OCI-LY7 (cell line): ENCODE results near the gene ZNF574. TPM values are rescaled to one million over a fixed set of nuclear protein-coding genes. Genes with fewer than 3 reads are reported as not detected.
"Not testable (repeated sequence)": the region's sequence is repeated elsewhere in the genome, so short reads cannot be mapped to it uniquely, and the experiment has no call there.

ENCODE experiments used
- BruUV-seq: library from RNA; stranded (reverse); fragments of 400-500 nt; replicated peaks from 2 replicates; lab custom pipeline; 2021; lab: Mats Ljungman, UMichigan
- CTCF ChIA-PET: fragments of 300-600 bp; sonication (Branson Sonifier 250); formaldehyde crosslinking; loops from one replicate; lab custom pipeline; 2022; ENCODE audit warnings: antibody characterized with exemption; ENCODE audit not compliant: unreplicated experiment; lab: Charles Lee
- POLR2A ChIA-PET: fragments of 300-600 bp; sonication (Branson Sonifier 250); formaldehyde crosslinking; loops from one replicate; lab custom pipeline; 2022; ENCODE audit warnings: antibody characterized with exemption; lab: Charles Lee
- DNase-seq: peaks from one replicate; pipeline ENCODE4 v3.0.0-alpha.2; 2015; ENCODE audit warnings: low spot score
- H2AFZ ChIP-seq: fragments of 200-600 bp; sonication (generic), shearing (Covaris generic); 2 replicates; pipeline ENCODE4 v1.6.1; 2014; ENCODE audit warnings: mild to moderate bottlenecking, antibody characterized with exemption, low read length, moderate library complexity
- H3K27ac ChIP-seq: fragments of 200-600 bp; sonication (generic); 2 replicates; pipeline ENCODE4 v1.5.1; 2014; ENCODE audit warnings: mixed run types, low read depth, mild to moderate bottlenecking, moderate library complexity, low read length, inconsistent platforms; ENCODE audit not compliant: poor library complexity, severe bottlenecking
- H3K36me3 ChIP-seq: fragments of 200-600 bp; sonication (generic); 2 replicates; pipeline ENCODE4 v1.6.1; 2014; ENCODE audit warnings: mild to moderate bottlenecking, antibody characterized with exemption, low read length, moderate library complexity, mixed read lengths; ENCODE audit not compliant: insufficient read depth
- H3K4me1 ChIP-seq: fragments of 200-600 bp; sonication (generic); 2 replicates; pipeline ENCODE4 v1.5.1; 2014; ENCODE audit warnings: mild to moderate bottlenecking, low read length; ENCODE audit not compliant: insufficient read depth, poor library complexity, severe bottlenecking
- H3K4me2 ChIP-seq: fragments of 200-600 bp; sonication (generic); 2 replicates; pipeline ENCODE4 v1.6.1; 2014; ENCODE audit warnings: mild to moderate bottlenecking, low read length
- H3K4me3 ChIP-seq: fragments of 200-600 bp; sonication (generic); 2 replicates; pipeline ENCODE4 v1.5.1; 2014; ENCODE audit warnings: mild to moderate bottlenecking, low read depth, low read length; ENCODE audit not compliant: poor library complexity, severe bottlenecking
- H3K79me2 ChIP-seq: fragments of 200-600 bp; sonication (generic); 2 replicates; pipeline ENCODE4 v1.6.1; 2016; ENCODE audit warnings: low read depth, mild to moderate bottlenecking, low read length, moderate library complexity, mixed read lengths; ENCODE audit not compliant: insufficient read depth
- H3K9me2 ChIP-seq: fragments of 200-600 bp; sonication (generic); 2 replicates; pipeline ENCODE4 v1.6.1; 2016; ENCODE audit warnings: mild to moderate bottlenecking, low read length, mixed read lengths; ENCODE audit not compliant: insufficient read depth
- H3K9me3 ChIP-seq: fragments of 200-600 bp; sonication (generic); 2 replicates; pipeline ENCODE4 v1.6.1; 2014; ENCODE audit warnings: mild to moderate bottlenecking, mixed run types, low read length, mixed read lengths
- H4K20me1 ChIP-seq: fragments of 200-600 bp; sonication (generic); 2 replicates; pipeline ENCODE4 v1.6.1; 2014; ENCODE audit warnings: mild to moderate bottlenecking, antibody characterized with exemption, low read length, moderate library complexity, mixed read lengths; ENCODE audit not compliant: insufficient read depth
- CTCF ChIP-seq: fragments of 200-600 bp; sonication (generic); conservative IDR thresholded peaks from 2 replicates; pipeline ENCODE4 v1.5.1; 2014; ENCODE audit warnings: mild to moderate bottlenecking, antibody characterized with exemption, low read length, moderate library complexity, mixed read lengths
- EZH2phosphoT487 ChIP-seq: fragments of 200-600 bp; sonication (generic); IDR thresholded peaks from 2 replicates; pipeline ENCODE4 v1.6.1; 2018; ENCODE audit warnings: low read depth, borderline replicate concordance, mild to moderate bottlenecking, mixed run types, antibody characterized with exemption, low read length, moderate library complexity, mixed read lengths
- intact Hi-C: fragments of 100-400 bp; cut with micrococcal nuclease; formaldehyde crosslinking; loops from one replicate; pipeline ENCODE4 v1.10.0; 2022; ENCODE audit not compliant: unreplicated experiment
- total RNA-seq, 2 experiments: library from RNA; depleted of rRNA in 1 of 2; stranded (reverse); fragments of >200 nt in 1 of 2; shearing (Covaris generic) in 1 of 2; gene quantifications; 2 replicates each; pipeline ENCODE4 v1.2.3, GENCODE V29; 2014 to 2022

The ZNF574 gene
- total RNA-seq, 2 experiments from 2014 or later = 14.5 to 29.3 TPM

GRCh38 chr19:42098781-42099180 lies 22.8 kb downstream of the ZNF574 start:
- Histone ChIP-seq H3K9me3 (no peaks in the 10 kb centered on the region), H3K4me1 (no peaks in the 10 kb centered on the region), H3K4me2 (no peak overlapping the region), H3K4me3 (no peak overlapping the region), H3K36me3 (peaks cover 94% of the 10 kb centered on the region), H3K79me2 (no peaks in the 10 kb centered on the region), H2AFZ (no peak overlapping the region), H4K20me1 (no peaks in the 10 kb centered on the region), H3K9me2 (no peaks in the 10 kb centered on the region), H3K27ac (no peak overlapping the region)
- TF ChIP-seq CTCF (no peak), EZH2phosphoT487 (no peak)
- no TSS peak for BruUV-seq
- intact Hi-C loops = no loop called here
- no peak for DNase-seq
- ChIA-PET POLR2A (no interaction called here), CTCF (no interaction called here)

- Histone ChIP-seq H3K9me3 (no peaks in the 10 kb centered on the region), H3K27ac (no peak overlapping the region), H3K4me3 (no peak overlapping the region), H3K9me2 (no peaks in the 10 kb centered on the region), H3K36me3 (peaks cover 94% of the 10 kb centered on the region), H3K4me2 (no peak overlapping the region), H3K4me1 (no peaks in the 10 kb centered on the region), H4K20me1 (no peaks in the 10 kb centered on the region), H2AFZ (no peak overlapping the region), H3K79me2 (no peaks in the 10 kb centered on the region)
- ChIA-PET POLR2A (no interaction called here), CTCF (no interaction called here)
- intact Hi-C loops = no loop called here
- TF ChIP-seq EZH2phosphoT487 = no peak
- no peak for TF ChIP-seq CTCF
- no peak for DNase-seq
- no TSS peak for BruUV-seq
These were observed 23.5 kb downstream of the ZNF574 start for GRCh38 chr19:42099336-42099925.

- H4K20me1 ChIP-seq, intact Hi-C loops, H3K27ac ChIP-seq, H3K4me1 ChIP-seq, DNase-seq, H2AFZ ChIP-seq, POLR2A ChIA-PET, H3K4me2 ChIP-seq, CTCF ChIA-PET, BruUV-seq, H3K9me3 ChIP-seq, H3K9me2 ChIP-seq, H3K79me2 ChIP-seq, H3K4me3 ChIP-seq: not testable (repeated sequence)
- peaks cover 94% of the 10 kb centered on the region for H3K36me3 ChIP-seq
These were observed 24.3 kb downstream of the ZNF574 start for GRCh38 chr19:42100241-42100640.
